HepG2 (cell line): ENCODE data around the gene EDNRA. TPM values are rescaled to one million over a fixed set of nuclear protein-coding genes. Genes with fewer than 3 reads are reported as not detected.

ENCODE experiments used
- ATAC-seq: fragments of 200-7000 bp; cut with Tn5 transposase; 3 replicates; pipeline ENCODE4 v1.9.1; 2020; ENCODE audit warnings: mild to moderate bottlenecking, moderate library complexity
- BruUV-seq: library from RNA; stranded (reverse); fragments of 400-500 nt; replicated peaks from 2 replicates; lab custom pipeline; 2021; lab: Mats Ljungman, UMichigan
- CTCF ChIA-PET: fragments of 300-600 bp; formaldehyde crosslinking; extraction: SDS; loops from one replicate; lab custom pipeline; 2021; ENCODE audit warnings: low total read pairs, inconsistent platforms, low intra/inter-chr PET ratio; lab: Yijun Ruan, JAX
- POLR2A ChIA-PET: fragments of 350-600 bp; sonication (Branson Sonifier 250); formaldehyde crosslinking; loops from one replicate; lab custom pipeline; 2020; ENCODE audit warnings: antibody characterized with exemption, inconsistent platforms; lab: Yijun Ruan, JAX
- DNase-seq: peaks from one replicate; pipeline ENCODE4 v3.0.0-alpha.2; 2015; ENCODE audit warnings: low spot score
- FAIRE-seq: peaks from 3 replicates; lab custom pipeline; 2011; peaks lifted over from hg19 to GRCh38; lab: Jason Lieb, UNC
- H2AFZ ChIP-seq: one replicate; pipeline ENCODE4 v1.6.1; 2011; ENCODE audit warnings: low read length, inconsistent platforms
- H3K27ac ChIP-seq: fragments of 300-600 bp; 3 replicates; pipeline ENCODE4 v1.8.0; 2011; ENCODE audit warnings: mixed run types, mild to moderate bottlenecking, mixed read lengths, low read length, inconsistent platforms; ENCODE audit not compliant: insufficient read depth; ENCODE audit errors: extremely low read length
- H3K27me3 ChIP-seq, 2 experiments: fragments of 200-600 bp in 1 of 2; 2 replicates in 1 of 2; 3 replicates in 1 of 2; pipeline versions ENCODE4 v1.6.0 to v1.8.0; 2011; ENCODE audit warnings: low read length in 2 of 2, mild to moderate bottlenecking in 2 of 2, moderate library complexity in 2 of 2, inconsistent platforms in 1 of 2; ENCODE audit not compliant: insufficient read depth in 2 of 2, control insufficient read depth in 1 of 2
- H3K36me3 ChIP-seq, 2 experiments: fragments of 200-600 bp in 1 of 2; replicated peaks in 1 of 2; 2 replicates in 1 of 2; 3 replicates in 1 of 2; pipeline versions ENCODE4 v1.5.1 to v1.8.0; 2011; ENCODE audit warnings: low read length in 2 of 2, inconsistent platforms in 1 of 2; ENCODE audit not compliant: insufficient read depth in 2 of 2, control insufficient read depth in 1 of 2
- H3K4me1 ChIP-seq: 2 replicates; pipeline ENCODE4 v1.5.1; 2012; ENCODE audit warnings: low read length, inconsistent platforms; ENCODE audit not compliant: insufficient read depth
- H3K4me2 ChIP-seq: 2 replicates; pipeline ENCODE4 v1.6.0; 2011; ENCODE audit warnings: low read depth, low read length, inconsistent platforms
- H3K4me3 ChIP-seq, 3 experiments: fragments of 200-600 bp in 1 of 3; sonication (generic), shearing (Covaris generic) in 1 of 3; replicated peaks in 1 of 3; 2 replicates each; pipeline ENCODE4 v1.5.1; 2011 to 2016; ENCODE audit warnings: low read length in 3 of 3, inconsistent platforms in 2 of 3, low read depth in 2 of 3, mild to moderate bottlenecking in 2 of 3, control low read depth in 1 of 3, mixed read lengths in 1 of 3; ENCODE audit not compliant: insufficient read depth in 1 of 3
- H3K79me2 ChIP-seq: one replicate; pipeline ENCODE4 v1.6.1; 2011; ENCODE audit warnings: low read length, inconsistent platforms; ENCODE audit not compliant: insufficient read depth
- H3K9ac ChIP-seq: 2 replicates; pipeline ENCODE4 v1.6.0; 2011; ENCODE audit warnings: mild to moderate bottlenecking, low read depth, low read length, inconsistent platforms; ENCODE audit not compliant: insufficient read depth
- H3K9me3 ChIP-seq: 2 replicates; pipeline ENCODE4 v1.5.1; 2012; ENCODE audit warnings: mild to moderate bottlenecking, low read length
- H4K20me1 ChIP-seq: 2 replicates; pipeline ENCODE4 v1.6.0; 2011; ENCODE audit warnings: inconsistent platforms, mild to moderate bottlenecking, low read length, moderate library complexity; ENCODE audit not compliant: insufficient read depth
- EED ChIP-seq: sonication (generic); formaldehyde crosslinking; IDR thresholded peaks from 2 replicates; pipeline ENCODE4 v1.5.0; 2020; ENCODE audit warnings: mild to moderate bottlenecking, missing genetic modification reagents
- ISX ChIP-seq: sonication (generic); formaldehyde crosslinking; conservative IDR thresholded peaks from 2 replicates; pipeline ENCODE4 v1.5.0; 2020; ENCODE audit warnings: missing genetic modification reagents
- JUNB ChIP-seq: sonication (generic); formaldehyde crosslinking; IDR thresholded peaks from 2 replicates; pipeline ENCODE4 v1.8.0; 2022; ENCODE audit warnings: missing genetic modification reagents, mild to moderate bottlenecking, borderline replicate concordance
- ZNF232 ChIP-seq: sonication (generic); formaldehyde crosslinking; IDR thresholded peaks from 2 replicates; pipeline ENCODE4 v1.4.0; 2020; ENCODE audit warnings: missing genetic modification reagents, borderline replicate concordance
- ZNF253 ChIP-seq: sonication (generic); formaldehyde crosslinking; IDR thresholded peaks from 2 replicates; pipeline ENCODE4 v1.8.0; 2022; ENCODE audit warnings: mild to moderate bottlenecking, missing genetic modification reagents, borderline replicate concordance
- ZNF615 ChIP-seq: sonication (generic); formaldehyde crosslinking; IDR thresholded peaks from 2 replicates; pipeline ENCODE4 v1.5.0; 2020; ENCODE audit warnings: mild to moderate bottlenecking, missing genetic modification reagents, borderline replicate concordance
- ZSCAN31 ChIP-seq: sonication (generic); formaldehyde crosslinking; IDR thresholded peaks from 2 replicates; pipeline ENCODE4 v1.5.0; 2020; ENCODE audit warnings: low read depth, mild to moderate bottlenecking, missing genetic modification reagents
- WGBS: methylation state at CpG from one replicate; pipeline ENCODE4 v1.1.6; 2017; ENCODE audit warnings: low lambda C conversion rate; 5-methylcytosine and 5-hydroxymethylcytosine counted together
- in situ Hi-C: cut with HindIII; loops from 2 replicates; pipeline ENCODE4 v1.10.0; 2017; ENCODE audit warnings: low pct_unique_long_range_greater_than_20kb; ENCODE audit not compliant: extremely low pct_ligation_motif_present
- intact Hi-C: fragments of 100-400 bp; cut with micrococcal nuclease; formaldehyde crosslinking; loops from one replicate; pipeline ENCODE4 v1.10.0; 2022; ENCODE audit not compliant: unreplicated experiment
- polyA plus RNA-seq, 8 experiments: library from polyadenylated mRNA; depleted of rRNA in 3 of 8; stranded (reverse) in 7 of 8; unstranded in 1 of 8; fragments of >200 nt; fragmentation: Illumina TruSeq in 4 of 8; extraction: Trizol in 4 of 8; gene quantifications; 2 replicates each; pipeline versions ENCODE4 v1.2.1 to v1.2.3, GENCODE V29; 2011 to 2016; ENCODE audit warnings: low read depth in 4 of 8, missing spikeins in 1 of 8, mixed read lengths in 1 of 8; ENCODE audit not compliant: insufficient read depth in 1 of 8
- total RNA-seq, 5 experiments: library from RNA; depleted of rRNA; stranded (reverse); fragments of >200 nt; fragmentation: Illumina TruSeq; extraction: Trizol; gene quantifications; 2 replicates each; pipeline ENCODE4 v1.2.3, GENCODE V29; 2016; ENCODE audit warnings: low read depth in 1 of 5
- TF ChIP-seq, protein P1 (sequence below): sonication (generic); formaldehyde crosslinking; IDR thresholded peaks from 2 replicates; pipeline ENCODE4 v1.4.0; 2020; ENCODE audit warnings: mild to moderate bottlenecking, missing genetic modification reagents
- TF ChIP-seq, protein P2 (sequence below), 2 experiments: fragments of 450-650 bp in 1 of 2; sonication (generic) in 1 of 2; formaldehyde crosslinking in 1 of 2; IDR thresholded peaks; 2 replicates each; pipeline versions ENCODE4 v1.6.1 to v1.8.0; 2016 to 2022; ENCODE audit warnings: antibody characterized with exemption in 1 of 2, mild to moderate bottlenecking in 1 of 2, missing genetic modification reagents in 1 of 2
- TF ChIP-seq, protein P3 (sequence below): sonication (generic); formaldehyde crosslinking; IDR thresholded peaks from 2 replicates; pipeline ENCODE4; 2020; ENCODE audit warnings: missing genetic modification reagents, mild to moderate bottlenecking, borderline replicate concordance

Gene EDNRA
- total and polyA plus RNA-seq, 2 of the 13 experiments (the other 11 are each of a cell fraction or from before 2014, with no cell fraction given), result not detected

DNA sequence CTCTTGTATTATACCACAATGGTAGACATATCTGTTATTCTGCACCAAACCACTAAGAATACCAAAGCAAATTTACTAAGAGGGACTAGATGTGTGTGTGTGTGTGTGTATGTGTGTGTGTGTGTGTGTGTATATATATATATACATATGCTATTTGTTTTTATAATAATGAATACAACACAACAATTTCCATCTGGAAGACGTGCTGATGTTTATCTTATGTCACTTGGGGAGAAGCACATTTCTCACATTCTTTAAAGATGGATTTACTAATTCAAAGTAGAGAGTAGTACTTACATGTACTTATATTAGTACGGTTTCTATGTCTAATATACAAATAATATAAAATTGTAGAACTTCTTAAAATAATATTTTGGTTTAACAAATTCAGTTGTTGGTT is 52.0 kb downstream of the EDNRA start (continued):
- no peak for TF ChIP-seq ZNF615
- TF ChIP-seq ZSCAN31 (CRISPR knock-in tag), result no peak
- TF ChIP-seq ISX (CRISPR knock-in tag), result no peak
- no peak for TF ChIP-seq ZNF253 (CRISPR knock-in tag)
- TF ChIP-seq EED (CRISPR knock-in tag), result no peak

DNA sequence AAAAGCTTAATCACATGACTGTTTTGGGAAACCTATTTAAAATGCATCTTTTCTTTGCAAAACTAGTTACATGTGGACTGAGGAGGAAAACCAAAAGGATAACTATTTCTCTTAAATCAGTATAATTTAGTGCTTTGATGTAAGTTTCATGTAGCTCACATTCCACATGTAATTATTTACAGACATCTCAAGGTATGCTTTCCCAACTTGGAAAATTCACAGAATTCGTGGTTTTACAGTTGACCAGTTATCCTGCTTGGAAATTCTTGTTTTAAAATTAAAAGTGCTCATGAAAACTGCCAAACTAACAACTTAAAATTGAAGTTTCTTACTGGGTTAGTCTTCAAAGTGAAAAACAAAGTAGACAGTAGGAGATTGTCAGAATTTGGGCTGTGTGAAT is 52.4 kb downstream of the EDNRA start:
- WGBS, result 3% methylated on average over 1 of the region's 1 CpG
- no peaks in the 10 kb centered on the region for H3K27me3 ChIP-seq
- H3K4me2 ChIP-seq, result no peak overlapping the region
- H3K36me3 ChIP-seq, result no peaks in the 10 kb centered on the region
- BruUV-seq, result no TSS peak
- in situ Hi-C loops, result no loop called here
- no peak overlapping the region for H3K4me3 ChIP-seq
- no peaks in the 10 kb centered on the region for H4K20me1 ChIP-seq
- H3K9ac ChIP-seq, result no peak overlapping the region
- DNase-seq (no peak), FAIRE-seq (no peak), ATAC-seq (no peak)
- H3K79me2 ChIP-seq, result no peaks in the 10 kb centered on the region
- ChIA-PET POLR2A (no interaction called here), CTCF (no interaction called here)
- intact Hi-C loops, result no loop called here
- H3K4me1 ChIP-seq, result no peaks in the 10 kb centered on the region
- H3K9me3 ChIP-seq, result no peaks in the 10 kb centered on the region
- H3K27ac ChIP-seq, result no peak overlapping the region
- no peak overlapping the region for H2AFZ ChIP-seq
- TF ChIP-seq JUNB (CRISPR knock-in tag) (no peak), ZNF232 (no peak)
- TF ChIP-seq, protein P1, sequence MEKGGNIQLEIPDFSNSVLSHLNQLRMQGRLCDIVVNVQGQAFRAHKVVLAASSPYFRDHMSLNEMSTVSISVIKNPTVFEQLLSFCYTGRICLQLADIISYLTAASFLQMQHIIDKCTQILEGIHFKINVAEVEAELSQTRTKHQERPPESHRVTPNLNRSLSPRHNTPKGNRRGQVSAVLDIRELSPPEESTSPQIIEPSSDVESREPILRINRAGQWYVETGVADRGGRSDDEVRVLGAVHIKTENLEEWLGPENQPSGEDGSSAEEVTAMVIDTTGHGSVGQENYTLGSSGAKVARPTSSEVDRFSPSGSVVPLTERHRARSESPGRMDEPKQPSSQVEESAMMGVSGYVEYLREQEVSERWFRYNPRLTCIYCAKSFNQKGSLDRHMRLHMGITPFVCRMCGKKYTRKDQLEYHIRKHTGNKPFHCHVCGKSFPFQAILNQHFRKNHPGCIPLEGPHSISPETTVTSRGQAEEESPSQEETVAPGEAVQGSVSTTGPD (CRISPR knock-in tag), result no peak
- TF ChIP-seq, protein P2, sequence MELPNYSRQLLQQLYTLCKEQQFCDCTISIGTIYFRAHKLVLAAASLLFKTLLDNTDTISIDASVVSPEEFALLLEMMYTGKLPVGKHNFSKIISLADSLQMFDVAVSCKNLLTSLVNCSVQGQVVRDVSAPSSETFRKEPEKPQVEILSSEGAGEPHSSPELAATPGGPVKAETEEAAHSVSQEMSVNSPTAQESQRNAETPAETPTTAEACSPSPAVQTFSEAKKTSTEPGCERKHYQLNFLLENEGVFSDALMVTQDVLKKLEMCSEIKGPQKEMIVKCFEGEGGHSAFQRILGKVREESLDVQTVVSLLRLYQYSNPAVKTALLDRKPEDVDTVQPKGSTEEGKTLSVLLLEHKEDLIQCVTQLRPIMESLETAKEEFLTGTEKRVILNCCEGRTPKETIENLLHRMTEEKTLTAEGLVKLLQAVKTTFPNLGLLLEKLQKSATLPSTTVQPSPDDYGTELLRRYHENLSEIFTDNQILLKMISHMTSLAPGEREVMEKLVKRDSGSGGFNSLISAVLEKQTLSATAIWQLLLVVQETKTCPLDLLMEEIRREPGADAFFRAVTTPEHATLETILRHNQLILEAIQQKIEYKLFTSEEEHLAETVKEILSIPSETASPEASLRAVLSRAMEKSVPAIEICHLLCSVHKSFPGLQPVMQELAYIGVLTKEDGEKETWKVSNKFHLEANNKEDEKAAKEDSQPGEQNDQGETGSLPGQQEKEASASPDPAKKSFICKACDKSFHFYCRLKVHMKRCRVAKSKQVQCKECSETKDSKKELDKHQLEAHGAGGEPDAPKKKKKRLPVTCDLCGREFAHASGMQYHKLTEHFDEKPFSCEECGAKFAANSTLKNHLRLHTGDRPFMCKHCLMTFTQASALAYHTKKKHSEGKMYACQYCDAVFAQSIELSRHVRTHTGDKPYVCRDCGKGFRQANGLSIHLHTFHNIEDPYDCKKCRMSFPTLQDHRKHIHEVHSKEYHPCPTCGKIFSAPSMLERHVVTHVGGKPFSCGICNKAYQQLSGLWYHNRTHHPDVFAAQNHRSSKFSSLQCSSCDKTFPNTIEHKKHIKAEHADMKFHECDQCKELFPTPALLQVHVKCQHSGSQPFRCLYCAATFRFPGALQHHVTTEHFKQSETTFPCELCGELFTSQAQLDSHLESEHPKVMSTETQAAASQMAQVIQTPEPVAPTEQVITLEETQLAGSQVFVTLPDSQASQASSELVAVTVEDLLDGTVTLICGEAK (IDR thresholded peaks at IDR 0.05), result no peak
- TF ChIP-seq, protein P2 (CRISPR knock-in tag; IDR thresholded peaks at IDR 0.05), result no peak
- TF ChIP-seq, protein P3, sequence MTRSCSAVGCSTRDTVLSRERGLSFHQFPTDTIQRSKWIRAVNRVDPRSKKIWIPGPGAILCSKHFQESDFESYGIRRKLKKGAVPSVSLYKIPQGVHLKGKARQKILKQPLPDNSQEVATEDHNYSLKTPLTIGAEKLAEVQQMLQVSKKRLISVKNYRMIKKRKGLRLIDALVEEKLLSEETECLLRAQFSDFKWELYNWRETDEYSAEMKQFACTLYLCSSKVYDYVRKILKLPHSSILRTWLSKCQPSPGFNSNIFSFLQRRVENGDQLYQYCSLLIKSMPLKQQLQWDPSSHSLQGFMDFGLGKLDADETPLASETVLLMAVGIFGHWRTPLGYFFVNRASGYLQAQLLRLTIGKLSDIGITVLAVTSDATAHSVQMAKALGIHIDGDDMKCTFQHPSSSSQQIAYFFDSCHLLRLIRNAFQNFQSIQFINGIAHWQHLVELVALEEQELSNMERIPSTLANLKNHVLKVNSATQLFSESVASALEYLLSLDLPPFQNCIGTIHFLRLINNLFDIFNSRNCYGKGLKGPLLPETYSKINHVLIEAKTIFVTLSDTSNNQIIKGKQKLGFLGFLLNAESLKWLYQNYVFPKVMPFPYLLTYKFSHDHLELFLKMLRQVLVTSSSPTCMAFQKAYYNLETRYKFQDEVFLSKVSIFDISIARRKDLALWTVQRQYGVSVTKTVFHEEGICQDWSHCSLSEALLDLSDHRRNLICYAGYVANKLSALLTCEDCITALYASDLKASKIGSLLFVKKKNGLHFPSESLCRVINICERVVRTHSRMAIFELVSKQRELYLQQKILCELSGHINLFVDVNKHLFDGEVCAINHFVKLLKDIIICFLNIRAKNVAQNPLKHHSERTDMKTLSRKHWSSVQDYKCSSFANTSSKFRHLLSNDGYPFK (CRISPR knock-in tag), result no peak
